Adipose tissue (tissue), 3 donors: Measurements from ENCODE around the gene MFSD12. TPM values are rescaled to one million over a fixed set of nuclear protein-coding genes. Genes with fewer than 3 reads are reported as not detected.

Experiments
- H3K27ac ChIP-seq: one replicate; pipeline ENCODE4 v1.5.1; 2013; ENCODE audit warnings: low read depth, low read length
- WGBS, 3 donors: extraction: QIAGEN DNeasy Blood & Tissue Kit; methylation state at CpG; one replicate each; pipeline ENCODE4 v1.1.7; 2013; 5-methylcytosine and 5-hydroxymethylcytosine counted together
- polyA plus RNA-seq, 3 donors: library from polyadenylated mRNA; stranded (reverse); fragments of 200-250 nt; gene quantifications; one replicate each; pipeline ENCODE4 v1.2.3, GENCODE V29; 2013
- donor health status: healthy with polysubstance abuse.
- donor health status: Bipolar disorder and iron deficiency.
- donor health status: healthy.

Gene MFSD12
- polyA plus RNA-seq, 3 donors = 26.3 to 32.9 (median 31.8) TPM

DNA sequence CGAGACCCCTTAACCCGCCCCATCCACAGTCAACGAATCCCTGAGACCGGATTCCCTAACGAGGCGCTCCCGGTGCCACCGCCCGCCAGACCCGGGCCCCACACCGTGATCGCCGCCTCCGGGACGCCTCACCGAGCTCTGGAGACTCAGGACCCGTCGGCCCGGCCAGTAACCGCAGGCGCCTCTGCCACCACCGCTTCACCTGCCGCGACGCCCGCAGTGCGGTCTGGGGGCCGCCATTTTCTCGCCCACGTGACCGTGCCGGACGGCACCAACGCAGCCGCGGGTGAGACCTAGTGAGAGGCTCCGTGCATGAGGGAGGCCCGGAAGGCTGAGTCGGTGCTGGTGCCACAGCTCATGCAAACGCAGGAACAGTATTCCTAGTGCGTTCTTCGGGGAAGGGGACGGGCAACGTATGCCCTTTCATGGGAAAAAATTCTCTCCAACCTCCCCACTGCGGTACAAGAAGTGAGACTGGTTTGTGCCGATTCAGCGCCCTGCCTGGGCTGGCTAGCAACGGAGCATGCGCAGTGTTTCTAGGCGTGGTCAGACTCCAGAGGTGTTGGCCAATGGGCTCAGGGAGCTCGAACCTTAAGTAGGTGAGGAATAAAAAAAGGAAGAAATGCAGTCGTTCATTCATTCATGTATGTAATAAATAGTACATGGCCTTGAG is 56.8 kb downstream of the MFSD12 start, which contains the start of gene DOHH:
Gene DOHH (minus strand): TSS at position 246 of the 673 bp plus-strand sequence. CDS start 3,860 bp downstream, outside the sequence.
- 0 to 1% (median 0%) methylated on average over 50 to 52 of the region's 52 CpGs for WGBS, 3 donors
- peak within 1 kb of the TSS; percentile 32 for H3K27ac ChIP-seq

GRCh38 chr19:3499738-3500428 is 57.5 kb downstream of the MFSD12 start:
- no peak overlapping the region for H3K27ac ChIP-seq
- WGBS, 3 donors = 17 to 26% (median 23%) methylated on average over 18 of the region's 18 CpGs

DNA sequence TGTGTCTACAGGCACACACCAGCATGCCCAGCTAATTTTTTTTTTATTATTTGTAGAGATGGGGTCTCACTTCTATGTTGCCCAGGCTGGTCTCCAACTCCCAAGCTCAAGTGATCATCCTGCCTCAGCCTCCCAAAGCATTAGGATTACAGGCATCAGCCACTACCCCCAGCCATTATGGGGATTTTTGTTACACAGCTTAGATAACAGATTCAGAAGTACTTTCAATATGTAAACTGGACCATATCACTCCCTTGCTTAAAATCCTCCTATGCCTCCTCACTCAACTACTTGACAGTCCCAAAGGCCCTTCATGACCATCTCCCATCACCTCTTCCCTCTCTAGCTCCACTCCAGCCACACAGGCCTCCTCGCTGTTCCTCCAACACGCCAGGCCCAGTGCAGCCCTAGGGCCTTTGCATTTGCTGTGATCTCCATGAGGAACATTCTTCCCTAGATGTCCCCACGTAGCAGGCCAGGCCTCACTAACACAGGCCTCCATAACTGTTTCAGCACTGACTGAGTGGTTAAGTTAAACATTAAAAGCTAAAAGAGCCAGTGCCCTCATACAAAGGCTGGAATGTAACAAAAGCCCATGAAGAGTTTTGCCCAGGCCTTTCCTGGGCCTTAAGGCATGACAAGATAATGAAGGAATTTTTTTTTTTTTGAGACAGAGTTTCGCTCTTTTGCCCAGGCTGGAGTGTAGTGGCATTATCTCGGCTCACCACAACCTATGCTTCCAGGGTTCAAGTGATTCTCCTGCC is 59.4 kb downstream of the MFSD12 start:
- 92 to 97% (median 92%) methylated on average over 5 of the region's 5 CpGs for WGBS, 3 donors
- H3K27ac ChIP-seq = no peak overlapping the region

- 96 to 97% (median 96%) methylated on average over 32 of the region's 32 CpGs for WGBS, 3 donors
- no peak overlapping the region for H3K27ac ChIP-seq
Measured at GRCh38 chr19:3496392-3497273, 60.8 kb downstream of the MFSD12 start.

DNA sequence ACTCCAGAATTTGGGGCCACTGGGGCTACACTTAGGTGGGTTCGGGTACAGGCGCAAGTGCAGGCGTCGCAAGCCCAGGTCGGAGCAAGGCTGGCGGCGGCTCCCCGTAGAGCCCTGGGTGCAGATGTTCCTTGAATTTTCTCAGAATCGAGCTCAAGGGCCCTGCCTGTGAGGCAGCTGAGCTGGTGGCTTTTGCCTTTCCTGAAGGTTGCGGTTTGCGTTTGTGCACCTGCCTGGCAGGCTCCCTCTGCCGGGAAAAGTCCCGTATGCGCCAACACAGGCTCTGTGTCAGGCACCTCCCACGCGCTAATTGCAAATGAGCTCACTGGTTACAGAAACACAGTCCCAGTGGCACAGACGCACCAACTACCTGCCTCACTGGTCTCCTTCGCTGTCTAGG is 62.8 kb downstream of the MFSD12 start:
- WGBS, 3 donors = 90 to 92% (median 91%) methylated on average over 18 of the region's 18 CpGs
- H3K27ac ChIP-seq = no peak overlapping the region

Other genes with a start within 250 kb of the MFSD12 start
- 10 to 100 TPM; 57.8 to 87.3 (median 81.7) TPM for gene NFIC, start 191.0 kb downstream of the MFSD12 start, polyA plus RNA-seq
- 10 to 100 TPM in 1 of 3 donors, 1 to 10 TPM in 2; 1.2 to 18.6 (median 1.9) TPM for gene SMIM24, start 77.1 kb downstream of the MFSD12 start, polyA plus RNA-seq
- not detected for gene SMIM44, start 74.1 kb downstream of the MFSD12 start, polyA plus RNA-seq
- gene DOHH, start 56.9 kb downstream of the MFSD12 start, polyA plus RNA-seq = 10 to 100 TPM in 2 of 3 donors, 1 to 10 TPM in 1; 7.8 to 16.3 (median 11.6) TPM
- gene FZR1, start 51.3 kb downstream of the MFSD12 start, polyA plus RNA-seq = 10 to 100 TPM; 13.3 to 15.6 (median 14.4) TPM
- under 1 TPM in 2 of 3 donors, not detected in 1; 0.13 to 0.84 TPM for gene TEKTIP1, start 18.4 kb downstream of the MFSD12 start, polyA plus RNA-seq
- gene HMG20B, start 15.4 kb upstream of the MFSD12 start, polyA plus RNA-seq = 10 to 100 TPM; 38.6 to 73.8 (median 65.1) TPM
- 1 to 10 TPM in 2 of 3 donors, under 1 TPM in 1; 0.33 to 1.7 (median 1.5) TPM for gene GIPC3, start 27.9 kb upstream of the MFSD12 start, polyA plus RNA-seq
- gene TBXA2R, start 49.3 kb upstream of the MFSD12 start, polyA plus RNA-seq = 1 to 10 TPM in 2 of 3 donors, under 1 TPM in 1; 0.56 to 3.7 (median 3.6) TPM
- gene CACTIN, start 69.2 kb upstream of the MFSD12 start, polyA plus RNA-seq = 10 to 100 TPM; 11.6 to 16.5 (median 12.1) TPM
- 10 to 100 TPM in 2 of 3 donors, 1 to 10 TPM in 1; 8.7 to 18.7 (median 18.0) TPM for gene PIP5K1C, start 142.9 kb upstream of the MFSD12 start, polyA plus RNA-seq
- gene TJP3, start 150.8 kb upstream of the MFSD12 start, polyA plus RNA-seq = 1 to 10 TPM in 2 of 3 donors, under 1 TPM in 1; 0.45 to 7.4 (median 4.2) TPM
- gene APBA3, start 204.1 kb upstream of the MFSD12 start, polyA plus RNA-seq = 10 to 100 TPM in 2 of 3 donors, 1 to 10 TPM in 1; 9.1 to 14.7 (median 10.3) TPM
- 100 to 1,000 TPM in 2 of 3 donors, 10 to 100 TPM in 1; 89.4 to 128 (median 114) TPM for gene MRPL54, start 205.1 kb upstream of the MFSD12 start, polyA plus RNA-seq
- not detected for gene RAX2, start 214.6 kb upstream of the MFSD12 start, polyA plus RNA-seq
- gene MATK, start 228.8 kb upstream of the MFSD12 start, polyA plus RNA-seq = 1 to 10 TPM in 2 of 3 donors, under 1 TPM in 1; 1.00 to 2.6 (median 2.0) TPM